SK-N-SH (cell line): Measurements from ENCODE around the gene AGFG1. TPM values are rescaled to one million over a fixed set of nuclear protein-coding genes. Genes with fewer than 3 reads are reported as not detected.

ENCODE experiments used
- CTCF ChIA-PET: fragments of 300-600, 350-600 bp; formaldehyde crosslinking; extraction: SDS; loops from one replicate; lab custom pipeline; 2021; lab: Yijun Ruan, JAX
- POLR2A ChIA-PET: fragments of 350-600 bp; sonication (Branson Sonifier 250); formaldehyde crosslinking; extraction: SDS; loops from one replicate; lab custom pipeline; 2020; ENCODE audit warnings: antibody characterized with exemption, inconsistent platforms; lab: Yijun Ruan, JAX
- DNase-seq: peaks from one replicate; pipeline ENCODE4 v3.0.0; 2012
- H2AFZ ChIP-seq: fragments of 200-600 bp; sonication (generic); 2 replicates; pipeline ENCODE4 v1.8.1; 2016; ENCODE audit warnings: antibody characterized with exemption, mild to moderate bottlenecking, low read depth
- H3F3A ChIP-seq: fragments of 200-600 bp; sonication (generic); replicated peaks from 2 replicates; pipeline ENCODE3; 2016; ENCODE audit warnings: antibody characterized with exemption, mild to moderate bottlenecking; ENCODE audit not compliant: insufficient read depth
- H3K27ac ChIP-seq, 2 experiments: fragments of 200-500 bp in 1 of 2; fragments of 200-600 bp in 1 of 2; sonication (Bioruptor generic) in 1 of 2; sonication (generic), shearing (Covaris generic) in 1 of 2; 2 replicates each; pipeline versions ENCODE4 v1.5.1 to v1.6.1; 2014 to 2016; ENCODE audit warnings: low read depth in 2 of 2, inconsistent platforms in 1 of 2, low read length in 1 of 2, mild to moderate bottlenecking in 1 of 2, mixed read lengths in 1 of 2
- H3K27me3 ChIP-seq: fragments of 200-600 bp; sonication (generic), shearing (Covaris generic); 2 replicates; pipeline ENCODE4 v1.6.1; 2016; ENCODE audit warnings: mixed run types; ENCODE audit not compliant: insufficient read depth
- H3K36me3 ChIP-seq, 2 experiments: fragments of 200-500 bp in 1 of 2; fragments of 200-600 bp in 1 of 2; sonication (Bioruptor generic) in 1 of 2; sonication (generic) in 1 of 2; replicated peaks in 1 of 2; 2 replicates each; pipeline versions ENCODE3 to v1.5.1; 2014 to 2016; ENCODE audit warnings: low read length in 1 of 2, mild to moderate bottlenecking in 1 of 2; ENCODE audit not compliant: insufficient read depth in 2 of 2, control insufficient read depth in 1 of 2
- H3K4me1 ChIP-seq, 2 experiments: fragments of 200-500 bp in 1 of 2; fragments of 200-600 bp in 1 of 2; sonication (Bioruptor generic) in 1 of 2; sonication (generic), shearing (Covaris generic) in 1 of 2; 2 replicates each; pipeline versions ENCODE4 v1.5.1 to v1.6.1; 2014 to 2016; ENCODE audit warnings: low read depth in 1 of 2, low read length in 1 of 2, mixed run types in 1 of 2; ENCODE audit not compliant: insufficient read depth in 2 of 2, control insufficient read depth in 1 of 2
- H3K4me2 ChIP-seq: fragments of 200-600 bp; sonication (generic), shearing (Covaris generic); 2 replicates; pipeline ENCODE4 v1.6.1; 2017; ENCODE audit warnings: mixed run types
- H3K4me3 ChIP-seq, 2 experiments: fragments of 200-500 bp in 1 of 2; fragments of 200-600 bp in 1 of 2; sonication (Bioruptor generic) in 1 of 2; sonication (generic), shearing (Covaris generic) in 1 of 2; 2 replicates each; pipeline versions ENCODE4 v1.5.1 to v1.8.1; 2014 to 2016; ENCODE audit warnings: low read depth in 2 of 2, inconsistent platforms in 1 of 2, low read length in 1 of 2, mild to moderate bottlenecking in 1 of 2, mixed read lengths in 1 of 2, moderate library complexity in 1 of 2
- H3K79me2 ChIP-seq: fragments of 200-600 bp; sonication (generic); 2 replicates; pipeline ENCODE4 v1.8.1; 2017; ENCODE audit warnings: mild to moderate bottlenecking; ENCODE audit not compliant: insufficient read depth
- H3K9ac ChIP-seq: fragments of 200-600 bp; sonication (generic); 2 replicates; pipeline ENCODE4 v1.6.1; 2017; ENCODE audit warnings: mixed run types
- H3K9me2 ChIP-seq: fragments of 200-600 bp; sonication (generic); 2 replicates; pipeline ENCODE4 v1.6.1; 2017; ENCODE audit warnings: mixed run types
- H3K9me3 ChIP-seq: fragments of 200-600 bp; sonication (generic); 2 replicates; pipeline ENCODE4 v1.6.1; 2017; ENCODE audit warnings: mixed run types, mild to moderate bottlenecking, moderate library complexity
- H4K20me1 ChIP-seq: fragments of 200-600 bp; sonication (generic); 2 replicates; pipeline ENCODE4 v1.6.1; 2017; ENCODE audit warnings: mild to moderate bottlenecking, mixed run types; ENCODE audit not compliant: insufficient read depth
- CHD2 ChIP-seq: fragments of 150-350 bp; IDR thresholded peaks from 2 replicates; pipeline ENCODE4 v1.6.1; 2018; ENCODE audit warnings: low read length; ENCODE audit not compliant: partially characterized antibody
- ELF1 ChIP-seq: IDR thresholded peaks from 2 replicates; pipeline ENCODE4 v1.4.0; 2012
- EP300 ChIP-seq, 2 experiments: IDR thresholded peaks; 2 replicates each; pipeline versions ENCODE4 v1.4.0 to v1.6.1; 2012; ENCODE audit warnings: borderline replicate concordance in 1 of 2, low read depth in 1 of 2, low read length in 1 of 2
- FOSL2 ChIP-seq: IDR thresholded peaks from 2 replicates; pipeline ENCODE4 v1.4.0; 2012; ENCODE audit warnings: low read depth, mild to moderate bottlenecking, moderate library complexity, borderline replicate concordance
- FOXM1 ChIP-seq: IDR thresholded peaks from 2 replicates; pipeline ENCODE4 v1.4.0; 2012; ENCODE audit warnings: low read depth, mild to moderate bottlenecking
- GABPA ChIP-seq: IDR thresholded peaks from 2 replicates; pipeline ENCODE4 v1.4.0; 2012; ENCODE audit warnings: low read depth, mild to moderate bottlenecking
- GATA2 ChIP-seq: sonication (generic); formaldehyde crosslinking; IDR thresholded peaks from 2 replicates; pipeline ENCODE4 v1.5.0; 2020; ENCODE audit warnings: mild to moderate bottlenecking, missing genetic modification reagents
- NRF1 ChIP-seq: IDR thresholded peaks from 2 replicates; pipeline ENCODE4 v1.6.1; 2012; ENCODE audit warnings: low read depth, mild to moderate bottlenecking, low read length
- RAD21 ChIP-seq: IDR thresholded peaks from 2 replicates; pipeline ENCODE4 v1.6.1; 2012; ENCODE audit warnings: mild to moderate bottlenecking, low read length
- RCOR1 ChIP-seq: fragments of 150-350 bp; IDR thresholded peaks from 2 replicates; pipeline ENCODE4 v1.6.1; 2017; ENCODE audit warnings: antibody characterized with exemption, low read length
- REST ChIP-seq: IDR thresholded peaks from 2 replicates; pipeline ENCODE4 v1.6.1; 2012; ENCODE audit warnings: mild to moderate bottlenecking, low read depth, low read length, moderate library complexity
- SIN3A ChIP-seq: IDR thresholded peaks from 2 replicates; pipeline ENCODE4 v1.6.1; 2012; ENCODE audit warnings: low read depth, mild to moderate bottlenecking, low read length, moderate library complexity, borderline replicate concordance
- SMC3 ChIP-seq: IDR thresholded peaks from 2 replicates; pipeline ENCODE4 v1.6.1; 2012; ENCODE audit warnings: low read depth, low read length, improper control_type of control experiment
- TAF1 ChIP-seq: IDR thresholded peaks from 2 replicates; pipeline ENCODE4 v1.6.1; 2012; ENCODE audit warnings: low read depth, mild to moderate bottlenecking, low read length, moderate library complexity, borderline replicate concordance
- TCF12 ChIP-seq: IDR thresholded peaks from 2 replicates; pipeline ENCODE4 v1.4.0; 2012
- ZBTB33 ChIP-seq: IDR thresholded peaks from 2 replicates; pipeline ENCODE4 v1.4.0; 2012; ENCODE audit warnings: low read depth, borderline replicate concordance
- WGBS: methylation state at CpG from one replicate; pipeline ENCODE4 v1.1.6; 2017; ENCODE audit warnings: low lambda C conversion rate; 5-methylcytosine and 5-hydroxymethylcytosine counted together
- polyA plus RNA-seq, 3 experiments: library from polyadenylated mRNA; depleted of rRNA; stranded (reverse); fragments of >200 nt; gene quantifications; 2 replicates each; pipeline ENCODE4 v1.2.3, GENCODE V29; 2012

AGFG1 gene
- polyA plus RNA-seq, 1 of the 3 experiments (the other 2 are of a cell fraction) = 42.3 TPM

GRCh38 chr2:227439214-227439613, 32.7 kb upstream of the AGFG1 start:
- no peaks in the 10 kb centered on the region for H3K9me3 ChIP-seq
- no peaks in the 10 kb centered on the region for H3F3A ChIP-seq
- H3K4me2 ChIP-seq = no peak overlapping the region
- H3K9me2 ChIP-seq = no peaks in the 10 kb centered on the region
- H4K20me1 ChIP-seq = no peaks in the 10 kb centered on the region
- no peaks in the 10 kb centered on the region for H3K4me1 ChIP-seq
- POLR2A ChIA-PET = no interaction called here
- H3K27ac ChIP-seq = no peak overlapping the region
- no peaks in the 10 kb centered on the region for H3K27me3 ChIP-seq
- H3K4me3 ChIP-seq = no peak overlapping the region
- DNase-seq = no peak
- 86% methylated on average over 5 of the region's 5 CpGs for WGBS
- no peak overlapping the region for H3K9ac ChIP-seq
- no peaks in the 10 kb centered on the region for H3K79me2 ChIP-seq
- H2AFZ ChIP-seq = no peak overlapping the region
- no peaks in the 10 kb centered on the region for H3K36me3 ChIP-seq
- TF ChIP-seq GATA2 (no peak), NRF1 (no peak), ZBTB33 (no peak), GABPA (no peak), CHD2 (no peak), EP300 (IDR thresholded peaks at IDR 0.05; ENCODE audit: borderline replicate concordance in 1 of 2, low read depth in 1 of 2, low read length in 1 of 2) (no peak), SIN3A (no peak), TAF1 (no peak), REST (no peak), TCF12 (no peak), ELF1 (no peak), RCOR1 (no peak), SMC3 (no peak), RAD21 (no peak), FOXM1 (no peak), FOSL2 (no peak)
- TF ChIP-seq, all 33 proteins: peak for 0
- CTCF ChIA-PET = interaction anchor here (1.3 kb wide), 1 partner anchor 10 kb away, joined by 4 read pairs; no protein-coding TSS in a partner anchor
